Head of caudate nucleus (tissue), 42 donors: Measurements from ENCODE around the gene FLNB.

Experiments used
- DNase-seq, 42 donors: peaks; one replicate each; pipeline versions ENCODE4 v3.0.0 to v3.0.0-alpha.2; 2020 to 2021; ENCODE audit warnings: mixed read lengths in 7 of 42
- intact Hi-C: fragments of 100-400 bp; cut with DNase I; formaldehyde crosslinking; loops from one replicate; pipeline ENCODE4 v1.15.0; 2022

FLNB gene

DNA sequence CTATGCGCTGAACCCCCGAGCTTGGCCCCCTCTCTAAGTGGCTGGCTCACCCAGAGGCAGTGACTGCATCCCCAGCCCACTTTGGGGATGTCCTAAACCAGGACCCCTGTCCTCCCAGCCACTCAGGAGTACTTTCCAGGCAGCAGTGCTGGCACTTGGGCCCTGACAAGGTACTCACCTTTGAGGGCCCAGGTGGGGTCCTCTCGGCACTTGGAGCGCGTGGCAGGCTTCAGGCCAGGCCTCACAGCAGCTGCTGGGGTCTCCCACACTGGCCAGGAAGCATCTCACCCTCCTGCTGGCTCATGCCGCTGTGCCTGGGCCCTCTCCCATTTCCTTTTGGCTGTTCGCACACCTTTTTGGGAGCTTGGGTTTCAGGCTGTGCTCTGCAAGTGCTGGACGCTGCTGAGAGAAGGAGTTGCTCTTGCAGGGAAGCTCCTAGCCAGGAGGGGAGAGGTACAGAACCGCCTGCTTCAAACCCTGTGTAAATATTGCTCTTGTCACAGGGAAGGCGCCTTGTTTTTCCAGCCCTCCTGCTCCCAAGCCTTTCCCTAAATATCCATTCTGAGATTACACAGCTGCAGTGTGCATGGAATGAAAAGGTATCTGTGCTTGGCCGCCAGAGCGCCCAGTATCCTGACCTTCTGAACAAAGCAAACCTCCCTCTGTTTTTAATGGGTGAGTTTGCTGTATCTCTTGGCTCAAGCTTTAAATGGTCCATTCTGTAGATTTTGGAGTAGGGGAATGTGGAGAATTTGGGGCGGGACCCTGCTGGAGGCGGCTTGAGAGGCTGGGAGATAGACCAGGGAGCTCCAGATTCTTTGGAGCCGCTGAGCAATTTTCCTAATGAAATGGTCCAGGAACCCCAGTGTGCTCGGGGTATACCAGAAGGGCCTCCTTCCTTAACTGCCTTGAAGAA is 156.9 kb downstream of the FLNB start:
- DNase-seq, result no peak
- intact Hi-C loops, result no loop called here

- intact Hi-C loops, result no loop called here
- peak; percentile 20 to 89 (median 74) for DNase-seq
Observed at GRCh38 chr3:58167431-58168351, 159.5 kb downstream of the FLNB start.

- no peak for DNase-seq
- intact Hi-C loops, result no loop called here
Observed at GRCh38 chr3:58168498-58168897, 160.3 kb downstream of the FLNB start.

- no peak for DNase-seq
- intact Hi-C loops, result no loop called here
Observed at GRCh38 chr3:58169371-58169770, 161.1 kb downstream of the FLNB start.

DNA sequence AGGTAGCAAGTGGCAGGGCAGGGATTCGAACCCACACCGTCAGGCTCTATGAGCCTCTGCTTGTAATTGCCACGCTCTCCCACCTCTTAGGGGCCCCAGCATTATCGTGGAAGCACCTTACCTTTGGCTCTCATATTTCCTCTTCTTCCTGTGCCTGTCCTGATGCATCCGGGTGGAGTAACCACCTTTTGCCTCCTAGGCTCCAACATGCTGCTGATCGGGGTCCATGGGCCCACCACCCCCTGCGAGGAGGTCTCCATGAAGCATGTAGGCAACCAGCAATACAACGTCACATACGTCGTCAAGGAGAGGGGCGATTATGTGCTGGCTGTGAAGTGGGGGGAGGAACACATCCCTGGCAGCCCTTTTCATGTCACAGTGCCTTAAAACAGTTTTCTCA is 162.2 kb downstream of the FLNB start:
- DNase-seq, result no peak
- intact Hi-C loops, result no loop called here

- no peak for DNase-seq
- intact Hi-C loops, result no loop called here
Observed at GRCh38 chr3:58171126-58171525, 162.9 kb downstream of the FLNB start.

DNA sequence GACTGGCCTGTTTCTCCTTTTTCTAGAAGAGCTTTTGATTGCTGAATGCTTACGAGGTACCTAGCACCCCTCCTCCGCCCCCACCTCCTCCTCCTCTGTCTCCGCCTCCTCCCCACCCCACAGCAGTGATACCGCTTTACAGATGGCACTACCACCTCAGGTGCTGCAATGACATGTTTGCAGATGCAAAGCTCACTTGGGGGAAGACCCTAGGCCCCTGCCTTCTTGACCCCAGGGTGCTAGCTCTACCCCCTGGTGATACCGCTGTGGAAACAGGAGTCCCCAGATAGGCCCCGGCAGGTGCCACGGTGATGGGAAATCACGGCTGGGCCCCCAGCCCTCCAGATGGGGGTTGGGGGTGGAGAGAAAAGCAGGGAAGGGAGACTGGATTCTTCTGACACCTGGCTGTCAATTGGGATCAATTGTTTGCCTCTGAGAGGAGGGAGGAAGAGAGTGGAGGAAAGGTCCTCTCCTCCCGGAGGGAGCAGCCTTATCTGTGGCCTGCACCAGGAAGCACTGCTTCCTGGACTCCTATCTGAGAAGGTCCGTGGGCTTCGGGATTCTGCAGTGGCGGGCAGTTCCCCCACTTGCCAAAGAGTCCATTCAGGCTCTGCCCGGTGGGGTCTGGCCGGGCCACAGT is 164.9 kb downstream of the FLNB start:
- DNase-seq, result peak in 1 of 42 donors; percentile 16
- intact Hi-C loops, result no loop called here

GRCh38 chr3:58173669-58174398 is 165.6 kb downstream of the FLNB start:
- intact Hi-C loops, result no loop called here
- peak in 32 of 42 donors; percentile 13 to 65 (median 42) for DNase-seq

DNA sequence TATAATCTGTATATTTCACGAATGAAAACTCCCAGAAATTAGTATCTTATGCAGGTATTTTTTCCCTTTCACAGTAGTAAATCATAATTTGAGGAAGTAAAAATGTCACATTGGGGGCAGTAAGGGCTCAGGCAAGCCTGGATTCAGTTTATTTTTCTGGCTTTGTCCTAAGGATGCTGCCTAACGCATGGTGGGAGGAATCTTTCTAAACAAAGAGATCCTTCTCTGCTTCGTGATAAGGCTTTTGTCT is 166.9 kb downstream of the FLNB start:
- intact Hi-C loops, result loop anchor here (5.0 kb wide), 1 partner anchor 168 kb away; the partner anchor contains the start of gene FLNB
- no peak for DNase-seq

- DNase-seq, result peak in 1 of 42 donors; percentile 21
- intact Hi-C loops, result loop anchor here (5.0 kb wide), 1 partner anchor 168 kb away; the partner anchor contains the start of gene FLNB
Observed at GRCh38 chr3:58175437-58176184, 167.4 kb downstream of the FLNB start.

- DNase-seq, result no peak
- intact Hi-C loops, result loop anchor here (5.0 kb wide), 1 partner anchor 169 kb away; the partner anchor contains the start of gene FLNB
Observed at GRCh38 chr3:58176185-58176530, 167.9 kb downstream of the FLNB start.

DNA sequence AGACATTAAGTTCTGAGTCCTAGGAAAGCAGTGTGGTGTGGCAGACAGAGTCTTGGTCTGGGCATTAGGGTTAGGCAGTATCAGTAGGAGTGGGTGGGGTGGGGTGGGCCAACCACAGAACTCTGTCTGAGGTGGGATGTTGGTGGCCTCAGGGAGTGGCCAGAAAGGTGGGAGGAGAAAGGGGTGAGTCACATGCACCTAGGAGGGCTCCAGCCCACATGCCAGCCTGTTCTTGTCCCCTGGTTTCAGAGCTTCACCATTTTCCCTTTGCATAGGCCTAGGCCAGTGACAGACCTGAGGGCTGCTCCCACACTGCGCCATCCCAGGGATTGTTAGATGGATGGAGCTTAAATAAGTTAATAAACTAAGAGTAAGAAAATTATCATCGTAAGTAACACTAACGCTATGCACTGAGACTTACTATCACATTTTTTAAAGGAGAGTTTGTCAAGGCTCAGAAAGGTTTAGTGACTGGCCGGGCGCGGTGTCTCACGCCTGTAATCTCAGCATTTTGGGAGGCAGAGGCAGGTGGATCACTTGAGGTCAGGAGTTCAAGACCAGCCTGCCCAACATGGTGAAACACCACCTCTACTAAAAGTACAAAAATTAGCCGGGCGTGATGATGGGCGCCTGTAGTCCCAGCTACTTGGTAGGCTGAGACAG is 168.7 kb downstream of the FLNB start:
- DNase-seq, result no peak
- intact Hi-C loops, result loop anchor here (5.0 kb wide), 1 partner anchor 170 kb away; the partner anchor contains the start of gene FLNB

DNA sequence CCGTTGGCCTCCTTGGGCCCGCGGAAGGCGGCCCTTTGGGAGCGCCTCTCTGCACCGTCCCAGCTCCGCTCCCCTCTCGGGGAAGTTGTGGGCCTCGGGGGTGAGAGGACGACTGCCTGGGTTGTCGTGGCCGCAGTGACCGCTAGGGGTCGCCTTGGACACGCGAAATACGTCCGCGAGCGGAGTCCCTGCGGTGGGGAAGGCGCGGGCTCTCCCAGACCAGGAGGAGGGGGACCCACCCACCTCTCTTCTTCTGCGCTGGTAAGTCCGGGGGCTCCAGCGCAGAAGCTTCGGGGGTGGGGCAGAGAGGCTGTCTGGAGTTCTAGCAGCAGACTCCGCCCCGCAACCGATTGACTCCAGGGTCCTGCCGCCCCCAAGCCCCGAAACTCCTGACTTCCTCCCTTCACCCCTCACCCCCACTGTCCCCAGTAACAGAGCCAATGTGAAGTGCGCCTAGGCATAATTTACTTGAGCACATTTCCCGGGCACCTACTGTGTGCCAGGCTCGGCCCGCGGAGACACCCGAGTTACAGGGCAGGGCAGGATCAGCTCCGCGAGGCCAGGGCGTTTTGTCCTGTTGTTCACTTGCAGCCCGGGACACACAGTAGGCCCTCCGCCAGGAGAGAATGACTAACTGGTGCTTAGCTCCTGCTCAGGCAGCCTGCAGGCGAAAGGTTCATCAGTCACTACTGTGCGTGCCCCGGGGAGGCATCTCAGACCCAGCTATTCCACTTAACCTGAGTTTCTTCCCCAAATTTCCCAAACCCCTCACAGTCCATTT is 169.7 kb downstream of the FLNB start:
- intact Hi-C loops, result loop anchor here (5.0 kb wide), 1 partner anchor 171 kb away; the partner anchor contains the start of gene FLNB

DNA sequence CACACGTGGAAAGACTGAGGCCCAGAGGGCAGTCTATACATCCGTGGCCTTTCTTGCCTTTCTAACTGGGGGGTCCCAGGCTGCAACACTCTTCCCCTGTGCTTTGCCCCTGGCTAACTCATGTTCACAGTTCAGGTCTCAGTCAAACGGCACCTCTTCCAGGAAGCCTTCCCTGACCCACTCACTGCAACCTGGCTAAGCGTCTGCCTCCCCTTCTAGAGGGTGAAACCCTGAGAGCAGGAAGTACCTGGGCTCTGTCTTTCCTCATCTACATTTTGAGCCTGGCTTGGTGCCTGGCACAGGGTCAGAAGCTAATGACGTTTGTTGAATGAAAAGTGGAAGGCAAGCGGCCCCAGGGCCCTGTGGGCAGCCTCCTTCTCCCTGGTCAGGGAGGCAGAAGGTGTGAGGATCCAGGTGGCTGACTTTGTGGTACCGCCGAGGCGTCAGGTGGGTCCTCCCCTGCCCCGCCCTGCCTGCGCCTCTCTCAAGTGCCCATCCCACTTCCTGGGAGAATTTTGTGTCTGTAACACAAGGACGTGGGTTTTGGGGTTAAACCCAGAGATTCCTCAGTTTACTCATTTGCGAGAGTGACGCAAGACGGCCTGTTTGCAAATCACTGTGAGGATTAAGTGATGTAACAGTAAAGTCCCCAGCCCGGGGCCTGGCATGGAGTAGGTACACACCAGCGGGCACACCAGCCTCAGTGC is 170.5 kb downstream of the FLNB start:
- DNase-seq, result no peak
- intact Hi-C loops, result loop anchor here (5.0 kb wide), 1 partner anchor 171 kb away; the partner anchor contains the start of gene FLNB

More for the DNA sequence above, 169.7 kb downstream of the FLNB start:
- DNase-seq, result peak; percentile 83 to 97 (median 92)

- intact Hi-C loops, result loop anchor here (5.0 to 10.0 kb wide), 2 partner anchors 172 to 355 kb away; partner anchors contain the start of genes ACOX2 and FLNB
- DNase-seq, result no peak
Observed at GRCh38 chr3:58179235-58180098, 171.2 kb downstream of the FLNB start.
